Activated CD8-positive, alpha-beta T cell treated with anti-CD3 and anti-CD28 coated beads for 36 hours (primary cell): Measurements from ENCODE around the gene TLX3. TPM values are rescaled to one million over a fixed set of nuclear protein-coding genes. Genes with fewer than 3 reads are reported as not detected.

Experiments
- ATAC-seq: fragments of 200-7000 bp; cut with Tn5 transposase; one replicate; pipeline ENCODE4 v1.10.0; 2021; ENCODE audit warnings: mild to moderate bottlenecking, moderate library complexity
- CTCF ChIA-PET: fragments of 350-600 bp; sonication (Branson Sonifier 250); formaldehyde crosslinking; loops from one replicate; lab custom pipeline; 2021; ENCODE audit warnings: antibody characterized with exemption; lab: Charles Lee
- POLR2A ChIA-PET: fragments of 350-600 bp; sonication (Branson Sonifier 250); formaldehyde crosslinking; loops from one replicate; lab custom pipeline; 2021; ENCODE audit warnings: antibody characterized with exemption; lab: Charles Lee
- DNase-seq: peaks from one replicate; pipeline ENCODE4 v3.0.0-alpha.2; 2020
- H3K27ac Mint-ChIP-seq: one replicate; pipeline ENCODE4 v1.8.0; 2021; ENCODE audit warnings: mild to moderate bottlenecking, mixed read lengths
- H3K27me3 Mint-ChIP-seq: one replicate; pipeline ENCODE4 v1.8.0; 2021; ENCODE audit warnings: mixed read lengths
- H3K36me3 Mint-ChIP-seq: one replicate; pipeline ENCODE4 v1.8.0; 2021; ENCODE audit warnings: low read depth, mixed read lengths
- H3K4me1 Mint-ChIP-seq: one replicate; pipeline ENCODE4 v1.8.0; 2021; ENCODE audit warnings: low read depth, mixed read lengths
- H3K4me3 Mint-ChIP-seq: one replicate; pipeline ENCODE4 v1.8.0; 2021; ENCODE audit warnings: mild to moderate bottlenecking, moderate library complexity, mixed read lengths
- H3K9me3 Mint-ChIP-seq: one replicate; pipeline ENCODE4 v1.8.0; 2021; ENCODE audit warnings: mixed read lengths
- intact Hi-C: fragments of 100-400 bp; cut with micrococcal nuclease; formaldehyde crosslinking; loops from one replicate; pipeline ENCODE4 v1.10.0; 2022
- total RNA-seq, 2 experiments: library from RNA; stranded (reverse); gene quantifications; one replicate each; pipeline ENCODE4 v1.2.3, GENCODE V29; 2021
- TF ChIP-seq, protein P1 (sequence below): fragments of 200-600 bp; IDR thresholded peaks from one replicate; pipeline ENCODE4 v1.8.0; 2022; ENCODE audit warnings: antibody characterized with exemption, mild to moderate bottlenecking

TLX3 gene
- total RNA-seq, 2 experiments from 2014 or later: not detected

DNA sequence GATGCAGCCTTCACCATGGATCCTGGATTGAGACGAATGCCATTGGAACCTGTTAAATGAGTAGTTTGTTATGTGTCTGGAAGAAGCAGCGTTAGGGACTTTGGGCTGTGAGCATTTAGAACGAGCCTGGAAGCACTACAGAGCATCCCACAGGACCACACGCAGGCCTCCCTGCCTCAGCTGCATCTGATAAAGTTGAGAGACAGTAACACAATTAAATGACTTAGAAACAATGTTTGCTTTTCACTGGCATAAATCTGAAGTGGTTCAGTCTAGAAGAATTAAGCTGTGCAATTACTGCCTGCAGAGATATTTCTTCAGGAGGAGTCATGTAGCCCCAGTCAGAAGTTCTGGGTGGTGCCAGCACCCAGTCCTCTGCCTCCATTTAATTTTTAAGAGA is 9.8 kb upstream of the TLX3 start:
- CTCF ChIA-PET: interaction anchor here (1.2 kb wide), 1 partner anchor 23 kb away, joined by 3 read pairs; no protein-coding TSS in a partner anchor
- Mint-ChIP-seq H3K4me3 (no peak overlapping the region), H3K27ac (no peak overlapping the region), H3K9me3 (no peaks in the 10 kb centered on the region), H3K36me3 (no peaks in the 10 kb centered on the region), H3K4me1 (no peaks in the 10 kb centered on the region), H3K27me3 (peaks cover 11% of the 10 kb centered on the region)
- no peak for ATAC-seq
- TF ChIP-seq, protein P1, sequence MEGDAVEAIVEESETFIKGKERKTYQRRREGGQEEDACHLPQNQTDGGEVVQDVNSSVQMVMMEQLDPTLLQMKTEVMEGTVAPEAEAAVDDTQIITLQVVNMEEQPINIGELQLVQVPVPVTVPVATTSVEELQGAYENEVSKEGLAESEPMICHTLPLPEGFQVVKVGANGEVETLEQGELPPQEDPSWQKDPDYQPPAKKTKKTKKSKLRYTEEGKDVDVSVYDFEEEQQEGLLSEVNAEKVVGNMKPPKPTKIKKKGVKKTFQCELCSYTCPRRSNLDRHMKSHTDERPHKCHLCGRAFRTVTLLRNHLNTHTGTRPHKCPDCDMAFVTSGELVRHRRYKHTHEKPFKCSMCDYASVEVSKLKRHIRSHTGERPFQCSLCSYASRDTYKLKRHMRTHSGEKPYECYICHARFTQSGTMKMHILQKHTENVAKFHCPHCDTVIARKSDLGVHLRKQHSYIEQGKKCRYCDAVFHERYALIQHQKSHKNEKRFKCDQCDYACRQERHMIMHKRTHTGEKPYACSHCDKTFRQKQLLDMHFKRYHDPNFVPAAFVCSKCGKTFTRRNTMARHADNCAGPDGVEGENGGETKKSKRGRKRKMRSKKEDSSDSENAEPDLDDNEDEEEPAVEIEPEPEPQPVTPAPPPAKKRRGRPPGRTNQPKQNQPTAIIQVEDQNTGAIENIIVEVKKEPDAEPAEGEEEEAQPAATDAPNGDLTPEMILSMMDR: no peak
- no peak for DNase-seq
- POLR2A ChIA-PET: no interaction called here
- intact Hi-C loops: no loop called here

DNA sequence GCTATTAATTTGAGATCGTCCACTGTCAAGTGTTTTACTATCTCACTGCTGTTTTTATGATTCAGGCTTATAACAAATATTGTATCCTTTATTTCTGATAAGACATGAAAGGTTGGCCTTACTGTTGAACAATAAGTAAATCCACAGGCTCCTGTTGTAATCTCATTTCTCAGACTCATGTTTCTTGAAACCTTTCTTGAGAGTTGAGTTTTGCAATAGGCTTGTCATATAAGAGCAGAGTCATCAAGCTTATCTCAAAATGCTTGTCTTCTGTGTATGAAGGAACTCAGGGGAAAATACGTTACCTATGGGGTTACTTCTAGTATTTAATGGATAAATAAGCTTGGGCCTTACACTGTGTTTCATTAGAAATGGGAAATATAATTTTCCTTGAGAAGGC is 9.2 kb upstream of the TLX3 start:
- H3K27ac Mint-ChIP-seq: no peak overlapping the region
- no peaks in the 10 kb centered on the region for H3K36me3 Mint-ChIP-seq
- intact Hi-C loops: loop anchor here (10.0 kb wide), 1 partner anchor 1935 kb away; the partner anchor contains the start of gene NKX2-5
- H3K9me3 Mint-ChIP-seq: no peaks in the 10 kb centered on the region
- TF ChIP-seq, protein P1: no peak
- DNase-seq: no peak
- peaks cover 18% of the 10 kb centered on the region for H3K27me3 Mint-ChIP-seq
- no peak overlapping the region for H3K4me3 Mint-ChIP-seq
- no peak for ATAC-seq
- POLR2A ChIA-PET: no interaction called here
- CTCF ChIA-PET: interaction anchor here (1.2 kb wide), 1 partner anchor 24 kb away, joined by 3 read pairs; no protein-coding TSS in a partner anchor
- no peaks in the 10 kb centered on the region for H3K4me1 Mint-ChIP-seq

DNA sequence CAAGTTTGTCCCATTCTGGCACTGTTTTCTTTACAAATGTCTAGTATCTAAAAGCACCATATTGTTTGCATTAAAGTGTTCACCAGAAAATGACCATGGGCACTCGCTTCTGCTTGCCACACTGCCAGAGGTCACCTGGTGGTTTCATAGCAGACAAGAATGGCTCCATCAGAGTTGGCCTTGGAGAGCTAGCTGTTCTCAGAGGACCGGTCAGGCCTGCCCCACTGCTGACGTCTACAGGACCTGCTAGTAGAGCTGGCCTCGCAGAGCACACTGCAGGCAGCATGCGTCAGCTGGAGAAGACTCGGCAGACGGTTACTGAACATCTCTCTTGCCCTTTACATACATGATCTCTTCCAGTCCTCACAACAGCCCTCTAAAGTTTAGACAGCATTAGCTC is 8.7 kb upstream of the TLX3 start:
- Mint-ChIP-seq H3K27ac (no peak overlapping the region), H3K4me3 (no peak overlapping the region), H3K9me3 (no peaks in the 10 kb centered on the region), H3K27me3 (peaks cover 20% of the 10 kb centered on the region), H3K4me1 (no peaks in the 10 kb centered on the region), H3K36me3 (no peaks in the 10 kb centered on the region)
- CTCF ChIA-PET: interaction anchor here (1.5 kb wide), 1 partner anchor 10 kb away, joined by 4 read pairs; no protein-coding TSS in a partner anchor
- no peak for DNase-seq
- no peak for ATAC-seq
- TF ChIP-seq, protein P1: no peak
- intact Hi-C loops: loop anchor here (10.0 kb wide), 1 partner anchor 1934 kb away; the partner anchor contains the start of gene NKX2-5
- POLR2A ChIA-PET: no interaction called here

DNA sequence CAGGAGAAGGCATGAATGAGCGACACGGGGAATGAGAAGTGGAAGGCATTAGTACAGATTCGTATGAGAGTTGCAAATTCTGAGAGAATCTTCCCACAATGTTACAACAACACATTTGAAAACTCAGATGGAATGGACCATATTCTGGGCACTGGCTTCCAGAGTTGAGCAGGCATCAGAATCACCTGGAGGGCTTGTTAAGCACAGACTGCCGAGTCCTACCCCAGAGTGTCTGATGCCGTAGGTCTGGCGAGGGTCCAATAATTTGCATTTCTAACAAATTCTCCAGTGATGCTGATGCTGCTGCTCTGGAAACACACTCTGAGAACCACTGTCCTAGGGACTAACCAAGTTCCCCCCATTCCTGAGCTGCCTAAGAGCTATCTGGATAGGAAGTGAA is 2.9 kb upstream of the TLX3 start:
- H3K4me1 Mint-ChIP-seq: peaks cover 9% of the 10 kb centered on the region

More for the DNA sequence above, 2.9 kb upstream of the TLX3 start:
- CTCF ChIA-PET: no interaction called here
- no peaks in the 10 kb centered on the region for H3K36me3 Mint-ChIP-seq
- intact Hi-C loops: loop anchor here (10.0 kb wide), 1 partner anchor 1929 kb away; the partner anchor contains the start of gene NKX2-5
- H3K4me3 Mint-ChIP-seq: no peak overlapping the region
- H3K27me3 Mint-ChIP-seq: peaks cover 60% of the 10 kb centered on the region
- POLR2A ChIA-PET: no interaction called here
- DNase-seq (no peak), ATAC-seq (no peak)
- TF ChIP-seq, protein P1: no peak
- H3K27ac Mint-ChIP-seq: no peak overlapping the region
- no peaks in the 10 kb centered on the region for H3K9me3 Mint-ChIP-seq
